ENCODE measurements around the gene TOPAZ1.

DNA sequence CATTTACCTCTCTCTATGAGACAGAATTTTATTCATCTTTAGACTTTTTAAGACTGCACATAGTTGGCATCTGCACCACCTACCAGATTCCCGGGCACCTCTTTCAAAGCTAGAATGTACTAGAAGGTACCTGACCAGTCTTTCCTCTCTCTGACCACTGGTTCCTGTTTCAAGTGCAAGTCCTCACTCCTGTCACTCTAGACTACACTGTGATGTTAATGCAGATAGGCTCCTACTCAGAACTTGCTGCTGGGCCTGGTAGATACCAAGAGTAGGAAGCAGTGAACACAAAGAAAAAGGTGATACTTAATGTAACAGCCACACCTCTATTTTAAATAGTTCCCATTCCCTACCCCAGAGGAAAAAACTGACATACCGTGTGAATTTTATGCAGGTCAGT lies 88.8 kb downstream of the TOPAZ1 start:
- TF ChIP-seq TAF1 (IDR thresholded peaks at IDR 0.05; ENCODE audit: control insufficient read depth, extremely low read depth, insufficient read depth, low read length, severe bottlenecking) (no peak), HES1 (IDR thresholded peaks at IDR 0.05; ENCODE audit: low read depth) (no peak), PHTF2 (CRISPR knock-in tag; IDR thresholded peaks at IDR 0.05) (no peak), CHD1 (IDR thresholded peaks at IDR 0.05; ENCODE audit: low read length) (no peak)

Data from K562 (cell line).